Keratinocyte (primary cell): ENCODE data around the gene CAP1. TPM values are rescaled to one million over a fixed set of nuclear protein-coding genes. Genes with fewer than 3 reads are reported as not detected.

ENCODE experiments used
- DNase-seq: peaks from one replicate; pipeline ENCODE4 v3.0.0-alpha.2; 2011; ENCODE audit warnings: low read depth, missing footprints, low spot score
- FAIRE-seq: peaks from 2 replicates; lab custom pipeline; 2011; peaks lifted over from hg19 to GRCh38; lab: Jason Lieb, UNC
- H2AFZ ChIP-seq: 2 replicates; pipeline ENCODE4 v1.6.0; 2012; ENCODE audit warnings: low read length, control low read depth, inconsistent platforms; ENCODE audit not compliant: control insufficient read depth
- H3K27ac ChIP-seq: 2 replicates; pipeline ENCODE4 v1.5.1; 2011; ENCODE audit warnings: low read length; ENCODE audit not compliant: control insufficient read depth, insufficient read depth
- H3K27me3 ChIP-seq: 3 replicates; pipeline ENCODE4 v1.6.0; 2011; ENCODE audit warnings: low read length; ENCODE audit not compliant: control insufficient read depth, insufficient read depth; ENCODE audit errors: extremely low read depth
- H3K36me3 ChIP-seq, 2 experiments: 2 replicates in 1 of 2; 3 replicates in 1 of 2; pipeline ENCODE4 v1.5.1; 2011; ENCODE audit warnings: low read length in 2 of 2, mild to moderate bottlenecking in 1 of 2; ENCODE audit not compliant: control insufficient read depth in 2 of 2, insufficient read depth in 2 of 2; ENCODE audit errors: extremely low read depth in 1 of 2
- H3K4me1 ChIP-seq: 3 replicates; pipeline ENCODE4 v1.5.1; 2011; ENCODE audit warnings: low read length; ENCODE audit not compliant: control insufficient read depth, insufficient read depth; ENCODE audit errors: extremely low read depth
- H3K4me2 ChIP-seq: 3 replicates; pipeline ENCODE4 v1.6.0; 2011; ENCODE audit warnings: low read depth, low read length; ENCODE audit not compliant: control insufficient read depth, insufficient read depth; ENCODE audit errors: extremely low read depth
- H3K4me3 ChIP-seq, 3 experiments: fragments of 200-600 bp in 1 of 3; sonication (generic) in 1 of 3; 2 replicates in 2 of 3; 3 replicates in 1 of 3; pipeline ENCODE4 v1.5.1; 2011 to 2016; ENCODE audit warnings: low read length in 3 of 3, mild to moderate bottlenecking in 3 of 3, control low read depth in 2 of 3, inconsistent platforms in 1 of 3, low read depth in 1 of 3, mixed read lengths in 1 of 3, mixed run types in 1 of 3, moderate library complexity in 1 of 3; ENCODE audit not compliant: control insufficient read depth in 2 of 3, insufficient read depth in 2 of 3; ENCODE audit errors: extremely low read depth in 1 of 3
- H3K79me2 ChIP-seq: 2 replicates; pipeline ENCODE4 v1.6.0; 2012; ENCODE audit warnings: low read length; ENCODE audit not compliant: control insufficient read depth, insufficient read depth
- H3K9ac ChIP-seq: 3 replicates; pipeline ENCODE4 v1.6.0; 2011; ENCODE audit warnings: low read length; ENCODE audit not compliant: control insufficient read depth, insufficient read depth; ENCODE audit errors: extremely low read depth
- H3K9me1 ChIP-seq: 3 replicates; pipeline ENCODE4 v1.6.0; 2011; ENCODE audit warnings: low read length; ENCODE audit not compliant: control insufficient read depth, insufficient read depth; ENCODE audit errors: extremely low read depth
- H3K9me3 ChIP-seq: 2 replicates; pipeline ENCODE4 v1.5.1; 2012; ENCODE audit warnings: low read depth, low read length; ENCODE audit not compliant: control insufficient read depth
- H4K20me1 ChIP-seq: 3 replicates; pipeline ENCODE4 v1.6.0; 2011; ENCODE audit warnings: low read length; ENCODE audit not compliant: control insufficient read depth, insufficient read depth; ENCODE audit errors: extremely low read depth
- CTCF ChIP-seq, 3 experiments: IDR thresholded peaks in 1 of 3; conservative IDR thresholded peaks in 1 of 3; optimal IDR thresholded peaks in 1 of 3; 2 replicates in 2 of 3; 3 replicates in 1 of 3; pipeline versions ENCODE3 to v1.5.1; 2011; ENCODE audit warnings: low read length in 3 of 3, mild to moderate bottlenecking in 3 of 3, moderate library complexity in 2 of 3, control low read depth in 1 of 3, inconsistent platforms in 1 of 3; ENCODE audit not compliant: insufficient read depth in 2 of 3; ENCODE audit errors: extremely low read depth in 1 of 3
- EZH2 ChIP-seq: IDR thresholded peaks from one replicate; pipeline ENCODE4 v1.6.1; 2012; ENCODE audit warnings: inconsistent platforms, mild to moderate bottlenecking, low read length, moderate library complexity
- dilution Hi-C: fragments of 300-500 bp; cut with MboI; formaldehyde crosslinking; loops from one replicate; pipeline ENCODE4 v1.7.0; 2020; ENCODE audit warnings: low sequenced_read_pairs; ENCODE audit not compliant: extremely low pct_ligation_motif_present
- polyA plus RNA-seq, 5 experiments: library from polyadenylated mRNA; depleted of rRNA in 3 of 5; stranded (reverse) in 3 of 5; stranded (forward) in 1 of 5; unstranded in 1 of 5; fragments of >200 nt; gene quantifications; 1 replicate in 1 of 5; 2 replicates in 3 of 5; 3 replicates in 1 of 5; pipeline versions ENCODE4 v1.2.1 to v1.2.3, GENCODE V29; 2011 to 2012; ENCODE audit warnings: missing spikeins in 2 of 5, low read depth in 1 of 5, low replicate concordance in 1 of 5

The CAP1 gene
- polyA plus RNA-seq, 1 donor (not counting 4 experiments of a cell fraction or from before 2014, with no cell fraction given) = 959 TPM

DNA sequence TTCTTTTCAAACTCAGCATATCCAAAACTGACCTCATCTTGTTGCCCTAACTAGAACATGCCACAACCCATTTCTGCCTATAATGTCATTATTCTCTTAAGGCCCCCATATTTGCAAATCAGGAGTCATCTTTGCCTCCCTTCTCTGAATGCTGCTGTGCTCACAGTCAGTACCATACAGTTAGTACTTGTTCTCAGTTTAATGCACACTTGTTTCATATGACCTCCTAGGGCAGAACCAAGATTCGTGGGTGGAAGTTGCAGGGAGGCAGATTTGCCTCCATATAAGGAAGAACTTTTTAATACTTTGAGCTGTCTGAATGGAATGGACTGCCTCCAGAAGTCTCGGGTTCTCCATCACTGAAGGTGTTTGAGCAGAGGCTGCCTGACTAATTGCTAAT, 9.2 kb downstream of the CAP1 start:
- Histone ChIP-seq H4K20me1 (peaks cover 35% of the 10 kb centered on the region), H3K4me2 (no peak overlapping the region), H3K9me3 (no peaks in the 10 kb centered on the region), H3K27ac (no peak overlapping the region), H3K9ac (no peak overlapping the region), H3K79me2 (peaks cover 93% of the 10 kb centered on the region), H3K4me3 (no peak overlapping the region), H3K9me1 (no peaks in the 10 kb centered on the region), H3K36me3 (peaks cover 6 to 8% of the 10 kb centered on the region in 2 experiments), H2AFZ (no peak overlapping the region), H3K4me1 (peaks cover 36% of the 10 kb centered on the region), H3K27me3 (no peaks in the 10 kb centered on the region)
- no peak for TF ChIP-seq EZH2
- TF ChIP-seq CTCF (optimal IDR thresholded peaks at IDR 0.05 in 1 of 3, IDR thresholded peaks at IDR 0.05 in 1 of 3, conservative IDR thresholded peaks at IDR 0.05 in 1 of 3; ENCODE audit: extremely low read depth in 1 of 3, insufficient read depth in 2 of 3, low read length in 3 of 3) = no peak
- FAIRE-seq (no peak), DNase-seq (no peak)
- dilution Hi-C loops = no loop called here

DNA sequence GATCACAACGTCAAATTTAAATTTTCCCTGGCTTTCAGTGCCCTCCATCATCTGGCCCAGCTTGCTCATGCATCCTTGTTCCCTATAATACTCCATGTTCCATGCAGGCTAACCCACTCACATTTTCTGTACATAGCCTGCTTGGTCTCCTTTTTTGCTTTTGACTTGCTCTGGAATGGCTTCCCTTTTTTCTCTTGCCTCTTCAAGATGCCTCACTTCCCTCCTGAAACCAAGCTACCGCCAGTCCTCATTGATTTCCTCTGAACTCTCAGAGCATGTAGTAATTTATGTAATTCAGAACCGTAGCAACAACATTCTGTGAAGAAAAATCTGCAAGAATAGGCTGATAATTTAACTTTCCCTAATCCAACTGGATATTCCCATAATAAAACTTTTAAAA, 10.3 kb downstream of the CAP1 start:
- TF ChIP-seq CTCF (optimal IDR thresholded peaks at IDR 0.05 in 1 of 3, IDR thresholded peaks at IDR 0.05 in 1 of 3, conservative IDR thresholded peaks at IDR 0.05 in 1 of 3; ENCODE audit: extremely low read depth in 1 of 3, insufficient read depth in 2 of 3, low read length in 3 of 3) = no peak
- no peak for TF ChIP-seq EZH2
- DNase-seq (no peak), FAIRE-seq (no peak)
- Histone ChIP-seq H3K4me2 (no peak overlapping the region), H3K27me3 (no peaks in the 10 kb centered on the region), H3K4me3 (no peak overlapping the region), H4K20me1 (peaks cover 33% of the 10 kb centered on the region), H3K36me3 (peaks cover 10 to 13% of the 10 kb centered on the region in 2 experiments), H3K9ac (no peak overlapping the region), H3K27ac (no peak overlapping the region), H3K4me1 (peaks cover 31% of the 10 kb centered on the region), H3K79me2 (peaks cover 93% of the 10 kb centered on the region), H3K9me1 (peaks cover 2% of the 10 kb centered on the region), H2AFZ (no peak overlapping the region), H3K9me3 (no peaks in the 10 kb centered on the region)
- dilution Hi-C loops = no loop called here
